GM20431 (cell line): Measurements from ENCODE around the gene TNS1.
"Not testable (repeated sequence)": the region's sequence is repeated elsewhere in the genome, so short reads cannot be mapped to it uniquely, and the experiment has no call there.

Experiments
- in situ Hi-C: fragments of 300-500 bp; cut with MseI, MboI; formaldehyde crosslinking; loops from one replicate; pipeline ENCODE4 v1.15.0; 2020; ENCODE audit warnings: low sequenced_read_pairs; ENCODE audit not compliant: unreplicated experiment

TNS1 gene

GRCh38 chr2:217808967-217809366, 193.8 kb downstream of the TNS1 start:
- in situ Hi-C loops = not testable (repeated sequence)

DNA sequence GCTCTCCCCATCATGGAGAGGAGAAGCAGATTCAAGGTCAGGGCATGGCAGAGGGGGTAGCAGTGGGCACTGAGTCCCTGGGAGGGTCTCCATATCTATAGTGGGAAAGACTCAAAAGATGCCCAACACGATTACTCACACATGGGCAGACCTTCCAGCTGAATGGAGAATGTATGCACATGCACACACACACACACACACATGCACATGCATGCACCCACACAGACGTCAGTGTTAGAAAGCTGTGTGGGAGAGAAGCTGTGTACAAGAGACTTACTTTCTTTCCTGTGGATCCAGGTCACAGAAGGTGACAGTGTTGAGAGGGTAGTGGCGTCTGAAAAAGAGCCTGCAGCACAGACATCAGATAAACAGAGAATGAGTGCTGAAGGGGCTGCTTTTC, 194.5 kb downstream of the TNS1 start:
- in situ Hi-C loops = no loop called here

GRCh38 chr2:217807753-217808152, 195.0 kb downstream of the TNS1 start:
- in situ Hi-C loops = no loop called here

DNA sequence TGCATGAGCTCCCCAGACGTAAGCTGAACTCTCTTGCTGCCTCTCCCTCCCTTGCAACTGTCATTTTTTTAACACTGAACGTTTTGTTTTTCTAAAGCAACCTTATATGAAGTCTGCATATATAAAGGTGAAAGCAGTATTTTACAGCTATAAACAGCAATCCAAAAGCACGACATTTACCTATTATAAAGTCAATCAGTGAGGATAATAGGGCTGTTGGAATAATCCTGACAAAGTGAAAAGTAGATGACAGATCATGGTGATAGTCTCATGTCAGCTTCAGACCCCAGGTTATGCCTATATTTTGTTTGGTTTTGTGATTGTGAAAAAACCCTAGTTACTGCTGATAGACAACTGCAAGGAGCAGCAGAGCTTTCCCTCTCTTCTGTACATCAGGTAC, 195.8 kb downstream of the TNS1 start:
- in situ Hi-C loops = no loop called here

GRCh38 chr2:217806482-217806765, 196.4 kb downstream of the TNS1 start:
- in situ Hi-C loops = no loop called here

- in situ Hi-C loops = no loop called here
These were observed 196.9 kb downstream of the TNS1 start for GRCh38 chr2:217805668-217806481.

GRCh38 chr2:217804791-217805667, 197.8 kb downstream of the TNS1 start:
- in situ Hi-C loops = no loop called here

- in situ Hi-C loops = no loop called here
These were observed 198.5 kb downstream of the TNS1 start for GRCh38 chr2:217804338-217804737.

- in situ Hi-C loops = no loop called here
These were observed 199.2 kb downstream of the TNS1 start for GRCh38 chr2:217803653-217803960.

GRCh38 chr2:217802876-217803652, 199.7 kb downstream of the TNS1 start:
- in situ Hi-C loops = no loop called here

- in situ Hi-C loops = no loop called here
These were observed 200.5 kb downstream of the TNS1 start for GRCh38 chr2:217802266-217802665.

- in situ Hi-C loops = no loop called here
These were observed 201.1 kb downstream of the TNS1 start for GRCh38 chr2:217801711-217802110.

GRCh38 chr2:217801115-217801531, 201.7 kb downstream of the TNS1 start:
- in situ Hi-C loops = no loop called here

- in situ Hi-C loops = no loop called here
These were observed 202.2 kb downstream of the TNS1 start for GRCh38 chr2:217800433-217801114.

GRCh38 chr2:217799563-217800432, 203.0 kb downstream of the TNS1 start:
- in situ Hi-C loops = loop anchor here (25.0 kb wide), 1 partner anchor 213 kb away; the partner anchor contains the start of gene TNS1

GRCh38 chr2:217798743-217799562, 203.8 kb downstream of the TNS1 start:
- in situ Hi-C loops = loop anchor here (25.0 kb wide), 1 partner anchor 213 kb away; the partner anchor contains the start of gene TNS1

- in situ Hi-C loops = loop anchor here (25.0 kb wide), 1 partner anchor 214 kb away; the partner anchor contains the start of gene TNS1
These were observed 204.6 kb downstream of the TNS1 start for GRCh38 chr2:217798191-217798590.

DNA sequence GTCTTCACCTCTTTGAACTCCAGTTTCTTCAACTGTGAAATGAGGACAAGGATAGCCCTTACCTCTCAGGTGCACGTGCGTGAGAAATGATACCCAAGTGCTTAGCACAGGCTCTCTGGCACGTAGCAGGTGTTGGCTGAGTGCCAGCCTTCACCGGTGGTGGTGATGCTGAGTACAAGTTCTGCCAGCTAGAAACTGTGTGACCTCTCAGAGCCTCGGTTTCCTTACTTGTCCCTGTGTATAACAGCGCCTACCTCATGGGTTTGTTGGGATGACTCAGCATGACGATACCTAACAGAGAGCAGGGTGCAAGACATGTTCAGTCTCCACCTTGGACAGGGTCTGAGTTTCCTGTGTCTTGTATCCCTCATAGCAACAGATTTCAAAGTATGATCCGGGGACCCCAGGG, 205.1 kb downstream of the TNS1 start:
- in situ Hi-C loops = loop anchor here (25.0 kb wide), 1 partner anchor 215 kb away; the partner anchor contains the start of gene TNS1
